Heart right ventricle (tissue), 16 donors: ENCODE data around the gene PRELID2. TPM values are rescaled to one million over a fixed set of nuclear protein-coding genes. Genes with fewer than 3 reads are reported as not detected.
A peak's percentile ranks its signal among the peaks of the same experiment; 100 is the strongest.

ENCODE experiments used
- ATAC-seq, 8 donors: fragments of 200-7000 bp; cut with Tn5 transposase; one replicate each; pipeline ENCODE4 v1.9.1; 2020; ENCODE audit warnings: mild to moderate bottlenecking in 8 of 8, moderate library complexity in 8 of 8, moderate number of reproducible peaks in 1 of 8
- DNase-seq, 2 donors: peaks; one replicate each; pipeline ENCODE4 v3.0.0-alpha.2; 2020
- H3K27ac ChIP-seq, 10 donors: fragments of 200-600 bp; sonication (generic) in 2 of 10; one replicate each; pipeline versions ENCODE4 v1.5.0 to v1.8.0; 2020 to 2022; ENCODE audit warnings: mild to moderate bottlenecking in 3 of 10
- H3K27me3 ChIP-seq, 7 donors: fragments of 200-600 bp; one replicate each; pipeline ENCODE4 v1.8.0; 2021 to 2022; ENCODE audit warnings: mild to moderate bottlenecking in 2 of 7
- H3K36me3 ChIP-seq, 9 donors: fragments of 200-600 bp; sonication (generic) in 1 of 9; one replicate each; pipeline versions ENCODE4 v1.5.0 to v1.8.0; 2020 to 2022; ENCODE audit warnings: mild to moderate bottlenecking in 2 of 9
- H3K4me1 ChIP-seq, 9 donors: fragments of 200-600 bp; sonication (generic) in 1 of 9; one replicate each; pipeline versions ENCODE4 v1.5.0 to v1.8.0; 2020 to 2022; ENCODE audit warnings: mild to moderate bottlenecking in 4 of 9
- H3K4me3 ChIP-seq, 10 donors: fragments of 200-600 bp; sonication (generic) in 2 of 10; one replicate each; pipeline versions ENCODE4 v1.5.0 to v1.8.0; 2020 to 2022; ENCODE audit warnings: mild to moderate bottlenecking in 7 of 10, moderate library complexity in 2 of 10
- H3K9me3 ChIP-seq, 11 donors: fragments of 200-600 bp in 10 of 11; sonication (generic) in 2 of 11; one replicate each; pipeline versions ENCODE4 v1.5.0 to v1.8.0; 2013 to 2022; ENCODE audit warnings: mild to moderate bottlenecking in 2 of 11, control low read depth in 1 of 11, moderate library complexity in 1 of 11
- CTCF ChIP-seq, 9 donors: fragments of 200-600 bp; sonication (generic) in 2 of 9; IDR thresholded peaks; one replicate each; pipeline versions ENCODE4 v1.5.0 to v1.8.0; 2021 to 2022; ENCODE audit warnings: antibody characterized with exemption in 9 of 9, mild to moderate bottlenecking in 5 of 9, moderate library complexity in 1 of 9
- WGBS, 2 donors: extraction: QIAGEN DNeasy Blood & Tissue Kit; methylation state at CpG; one replicate each; pipeline ENCODE4 v1.1.7; 2013; ENCODE audit warnings: inconsistent platforms in 1 of 2; 5-methylcytosine and 5-hydroxymethylcytosine counted together
- intact Hi-C, 10 donors: fragments of 100-400 bp; cut with DNase I; formaldehyde crosslinking; loops; one replicate each; pipeline versions ENCODE4 v1.11.1 to v1.14.2; 2022
- polyA plus RNA-seq, 2 donors: library from polyadenylated mRNA; stranded (reverse); fragments of 200-250 nt; gene quantifications; one replicate each; pipeline ENCODE4 v1.2.3, GENCODE V29; 2013
- total RNA-seq, 10 donors: library from RNA; stranded (reverse); fragmentation: NEBNext Ultra II Directional in 3 of 10; extraction: Animal tissue kit (Norgen Biotek cat#: 25700) in 3 of 10; gene quantifications; one replicate each; pipeline versions ENCODE4 v1.2.1 to v1.2.4, GENCODE V29; 2021 to 2023
- donor health status: Arrhythmogenic right ventricular cardiomyopathy.
- donor health status: ischemic (EF 13 %, LVEDD 7.1; RV severe dilation, severe dysfunction).
- donor health status: healthy with polysubstance abuse.
- donor health status: DM: no; HTN: yes; CAD: no.
- donor health status: DM: no; HTN: no; CAD: no.
- donor health status: ischemic (EF 25% LVEDD 6.9; RV normal size, moderate dysfunction).
- donor health status: ischemic (EF 25% LVEDD 5.7; RV mildly dilated, moderate dysfunction).
- donor health status: healthy.
- donor health status: DM: yes; HTN: yes; CAD: no.
- donor health status: Ischemic cardiomyopathy.
- donor health status: ischemic (EF 35%, LVEDD 5.7; RV mildly dilated, moderate dysfunction).
- donor health status: nonischemic (EF 11% LVEDD 7.7; RV severe dilation, severe dysfunction).
- donor health status: DM: yes; HTN: yes; CAD: no.
- donor health status: PGD.
- donor health status: ischemic (EF 29% LVEDD 5.4; RV normal size, mild dysfunction).
- donor health status: nonischemic (EF 23%, LVEDD 6.1; RV moderate dilation, normal function).

The PRELID2 gene
- total and polyA plus RNA-seq, 12 donors, result 1.2 to 83.7 (median 11.9) TPM

GRCh38 chr5:145787996-145788395, 47.1 kb downstream of the PRELID2 start:
- Histone ChIP-seq H3K4me1 (peaks cover 0 to 19% (median 6%) of the 10 kb centered on the region in 9 donors), H3K27ac (no peak overlapping the region), H3K4me3 (no peak overlapping the region), H3K9me3 (peaks cover 0 to 4% (median 0%) of the 10 kb centered on the region in 11 donors), H3K36me3 (peaks cover 0 to 5% (median 0%) of the 10 kb centered on the region in 9 donors), H3K27me3 (no peaks in the 10 kb centered on the region)
- ATAC-seq (no peak), DNase-seq (no peak)
- intact Hi-C loops, result no loop called here
- WGBS, 2 donors, result 16 to 18% methylated on average over 1 of the region's 1 CpG
- no peak for TF ChIP-seq CTCF (IDR thresholded peaks at IDR 0.05)

DNA sequence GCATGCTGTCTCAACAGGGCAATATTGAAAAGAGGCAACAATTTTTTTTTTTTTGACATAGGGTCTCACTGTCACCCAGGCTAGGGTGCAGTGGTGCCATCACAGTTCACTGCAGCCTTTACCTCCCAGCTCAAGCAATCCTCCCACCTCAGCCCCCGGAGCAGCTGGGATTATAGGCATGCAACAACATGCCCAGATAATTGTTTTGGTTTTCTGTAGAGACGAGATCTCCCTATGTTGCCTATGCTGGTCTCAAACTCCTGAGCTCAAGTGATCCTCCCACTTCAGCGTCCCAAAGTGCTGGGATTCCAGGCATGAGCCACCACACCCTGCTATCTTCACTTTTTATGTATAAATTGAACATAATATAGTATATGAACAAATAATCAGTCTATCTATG, 47.6 kb downstream of the PRELID2 start:
- 80 to 87% methylated on average over 3 of the region's 3 CpGs for WGBS, 2 donors
- peaks cover 0 to 4% (median 0%) of the 10 kb centered on the region in 11 donors for H3K9me3 ChIP-seq
- DNase-seq (no peak), ATAC-seq (no peak)
- H3K27me3 ChIP-seq, result no peaks in the 10 kb centered on the region
- peaks cover 0 to 14% (median 6%) of the 10 kb centered on the region in 9 donors for H3K4me1 ChIP-seq
- peaks cover 0 to 5% (median 0%) of the 10 kb centered on the region in 9 donors for H3K36me3 ChIP-seq
- peak overlapping the region in 2 of 10 donors; percentile 5 to 10 for H3K27ac ChIP-seq
- TF ChIP-seq CTCF (IDR thresholded peaks at IDR 0.05), result no peak
- H3K4me3 ChIP-seq, result no peak overlapping the region
- intact Hi-C loops, result no loop called here

- WGBS, 2 donors, result 59 to 65% methylated on average over 5 of the region's 5 CpGs
- TF ChIP-seq CTCF (IDR thresholded peaks at IDR 0.05), result no peak
- Histone ChIP-seq H3K4me3 (no peak overlapping the region), H3K4me1 (peaks cover 0 to 12% (median 5%) of the 10 kb centered on the region in 9 donors), H3K27me3 (no peaks in the 10 kb centered on the region), H3K9me3 (peaks cover 0 to 4% (median 0%) of the 10 kb centered on the region in 11 donors), H3K36me3 (peaks cover 0 to 5% (median 0%) of the 10 kb centered on the region in 9 donors), H3K27ac (peak overlapping the region in 2 of 10 donors; percentile 5 to 10)
- intact Hi-C loops, result no loop called here
- peak in 3 of 8 donors; percentile 39 to 77 (median 55) for ATAC-seq
- no peak for DNase-seq
Observed at GRCh38 chr5:145787001-145787400, 48.1 kb downstream of the PRELID2 start.

- ATAC-seq, result no peak
- H3K4me1 ChIP-seq, result peaks cover 0 to 13% (median 0%) of the 10 kb centered on the region in 9 donors
Observed at GRCh38 chr5:145780982-145781381, 54.2 kb downstream of the PRELID2 start.

More at GRCh38 chr5:145780982-145781381, 54.2 kb downstream of the PRELID2 start:
- no peak overlapping the region for H3K4me3 ChIP-seq
- 65 to 84% methylated on average over 2 of the region's 2 CpGs for WGBS, 2 donors
- no peaks in the 10 kb centered on the region for H3K27me3 ChIP-seq
- H3K9me3 ChIP-seq, result no peaks in the 10 kb centered on the region
- no peak for DNase-seq
- no peaks in the 10 kb centered on the region for H3K36me3 ChIP-seq
- no peak overlapping the region for H3K27ac ChIP-seq
- no peak for TF ChIP-seq CTCF (IDR thresholded peaks at IDR 0.05)
- intact Hi-C loops, result no loop called here
